HEK293T (cell line): ENCODE measurements around the gene WWOX.

Source experiments
- CTCF ChIA-PET: fragments of 350-600 bp; formaldehyde crosslinking; extraction: SDS; loops from one replicate; lab custom pipeline; 2021; ENCODE audit warnings: antibody characterized with exemption, inconsistent platforms; lab: Yijun Ruan, JAX
- POLR2A ChIA-PET: fragments of 350-600 bp; formaldehyde crosslinking; extraction: SDS; loops from one replicate; lab custom pipeline; 2020; ENCODE audit warnings: antibody characterized with exemption, inconsistent platforms; lab: Yijun Ruan, JAX
- DNase-seq: peaks from one replicate; pipeline ENCODE4 v3.0.0; 2012; ENCODE audit warnings: mixed read lengths; ENCODE audit errors: extremely low spot score
- ARNT ChIP-seq: fragments of 450-650 bp; IDR thresholded peaks from 2 replicates; pipeline ENCODE4 v1.6.1; 2017; ENCODE audit warnings: mild to moderate bottlenecking
- BHLHE40 ChIP-seq: fragments of 450-650 bp; IDR thresholded peaks from 2 replicates; pipeline ENCODE4 v1.6.1; 2016; ENCODE audit warnings: mild to moderate bottlenecking, moderate library complexity, borderline replicate concordance
- CTBP1 ChIP-seq: fragments of 450-650 bp; IDR thresholded peaks from 2 replicates; pipeline ENCODE4 v1.6.1; 2016; ENCODE audit warnings: borderline replicate concordance
- ELF4 ChIP-seq: fragments of 450-650 bp; IDR thresholded peaks from 2 replicates; pipeline ENCODE4 v1.6.1; 2017; ENCODE audit warnings: antibody characterized with exemption
- FOXA1 ChIP-seq: fragments of 450-650 bp; IDR thresholded peaks from 2 replicates; pipeline ENCODE4 v1.6.1; 2016; ENCODE audit warnings: mild to moderate bottlenecking
- FOXK2 ChIP-seq: fragments of 450-650 bp; IDR thresholded peaks from 2 replicates; pipeline ENCODE4 v1.6.1; 2016; ENCODE audit warnings: mild to moderate bottlenecking
- FOXM1 ChIP-seq: fragments of 450-650 bp; IDR thresholded peaks from 2 replicates; pipeline ENCODE4 v1.6.1; 2017; ENCODE audit warnings: mild to moderate bottlenecking, borderline replicate concordance
- HDGF ChIP-seq: fragments of 450-650 bp; IDR thresholded peaks from 2 replicates; pipeline ENCODE4 v1.6.1; 2017; ENCODE audit warnings: antibody characterized with exemption, borderline replicate concordance
- L3MBTL2 ChIP-seq: fragments of 450-650 bp; conservative IDR thresholded peaks from 2 replicates; pipeline ENCODE4 v1.6.1; 2016; ENCODE audit warnings: mild to moderate bottlenecking
- LEF1 ChIP-seq: fragments of 450-650 bp; IDR thresholded peaks from 2 replicates; pipeline ENCODE4 v1.6.1; 2017; ENCODE audit warnings: mild to moderate bottlenecking, borderline replicate concordance
- NFRKB ChIP-seq: fragments of 450-650 bp; IDR thresholded peaks from 2 replicates; pipeline ENCODE4 v1.6.1; 2016; ENCODE audit warnings: mild to moderate bottlenecking, moderate library complexity
- SP1 ChIP-seq: fragments of 450-650 bp; IDR thresholded peaks from 2 replicates; pipeline ENCODE4 v1.6.1; 2017
- SUZ12 ChIP-seq: fragments of 450-650 bp; IDR thresholded peaks from 2 replicates; pipeline ENCODE4 v1.6.1; 2016; ENCODE audit warnings: mild to moderate bottlenecking
- TARDBP ChIP-seq: fragments of 450-650 bp; IDR thresholded peaks from 2 replicates; pipeline ENCODE4 v1.6.1; 2016
- ZNF384 ChIP-seq: fragments of 450-650 bp; IDR thresholded peaks from 2 replicates; pipeline ENCODE4 v1.6.1; 2016
- TF ChIP-seq, protein P1 (sequence below): fragments of 450-650 bp; IDR thresholded peaks from 2 replicates; pipeline ENCODE4 v1.6.1; 2016

Gene WWOX

DNA sequence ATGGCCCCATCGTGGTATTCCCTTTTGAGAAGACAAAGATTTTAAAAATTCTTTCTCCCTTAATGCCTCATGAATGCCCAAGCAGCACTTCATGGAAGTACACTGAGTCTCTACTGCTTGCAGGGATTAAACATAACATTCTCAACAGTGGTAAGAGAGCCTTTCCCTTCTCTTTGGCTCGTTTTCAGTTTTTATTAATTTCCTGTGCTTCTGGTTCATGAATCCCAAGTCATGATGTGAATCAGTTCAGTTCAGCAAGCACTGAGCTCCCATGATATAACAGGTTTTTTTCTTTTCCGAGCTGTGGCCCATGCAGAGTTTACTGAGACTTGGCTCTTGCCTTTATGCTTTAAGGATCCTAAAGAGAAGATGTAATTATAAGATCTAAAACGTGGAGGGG, 175.3 kb downstream of the WWOX start:
- no peak for TF ChIP-seq ELF4
- no peak for TF ChIP-seq BHLHE40
- no peak for TF ChIP-seq FOXA1
- TF ChIP-seq SP1: no peak
- no peak for TF ChIP-seq SUZ12
- TF ChIP-seq ZNF384: no peak
- no peak for TF ChIP-seq CTBP1
- no peak for TF ChIP-seq LEF1
- TF ChIP-seq TARDBP: no peak
- TF ChIP-seq, protein P1, sequence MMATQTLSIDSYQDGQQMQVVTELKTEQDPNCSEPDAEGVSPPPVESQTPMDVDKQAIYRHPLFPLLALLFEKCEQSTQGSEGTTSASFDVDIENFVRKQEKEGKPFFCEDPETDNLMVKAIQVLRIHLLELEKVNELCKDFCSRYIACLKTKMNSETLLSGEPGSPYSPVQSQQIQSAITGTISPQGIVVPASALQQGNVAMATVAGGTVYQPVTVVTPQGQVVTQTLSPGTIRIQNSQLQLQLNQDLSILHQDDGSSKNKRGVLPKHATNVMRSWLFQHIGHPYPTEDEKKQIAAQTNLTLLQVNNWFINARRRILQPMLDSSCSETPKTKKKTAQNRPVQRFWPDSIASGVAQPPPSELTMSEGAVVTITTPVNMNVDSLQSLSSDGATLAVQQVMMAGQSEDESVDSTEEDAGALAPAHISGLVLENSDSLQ: no peak
- TF ChIP-seq ARNT: no peak
- no peak for TF ChIP-seq NFRKB
- POLR2A ChIA-PET: no interaction called here
- no peak for DNase-seq
- CTCF ChIA-PET: no interaction called here

DNA sequence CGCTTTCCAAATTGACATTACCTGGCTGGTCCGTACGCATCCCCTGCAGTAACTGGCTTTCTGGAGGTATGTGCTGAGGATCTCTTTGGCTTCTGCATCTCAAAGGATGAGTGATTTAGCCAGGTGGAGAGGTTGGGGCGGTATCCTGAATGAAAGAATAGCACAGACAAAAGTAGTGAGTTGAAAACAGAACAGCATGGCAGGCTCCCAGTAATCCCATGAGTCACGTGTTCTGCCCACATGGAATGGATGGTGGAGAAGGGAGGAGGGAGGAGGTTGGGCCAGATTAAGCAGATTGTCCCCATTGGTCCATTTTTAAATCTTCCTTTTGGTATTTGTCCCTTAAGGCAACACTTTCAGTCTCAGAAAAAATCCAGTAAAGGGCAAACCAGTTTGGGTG, 176.0 kb downstream of the WWOX start:
- ChIA-PET POLR2A (no interaction called here), CTCF (no interaction called here)
- TF ChIP-seq HDGF (no peak), FOXA1 (no peak), TARDBP (no peak), ELF4 (no peak), ZNF384 (no peak), FOXK2 (no peak)
- no peak for DNase-seq

DNA sequence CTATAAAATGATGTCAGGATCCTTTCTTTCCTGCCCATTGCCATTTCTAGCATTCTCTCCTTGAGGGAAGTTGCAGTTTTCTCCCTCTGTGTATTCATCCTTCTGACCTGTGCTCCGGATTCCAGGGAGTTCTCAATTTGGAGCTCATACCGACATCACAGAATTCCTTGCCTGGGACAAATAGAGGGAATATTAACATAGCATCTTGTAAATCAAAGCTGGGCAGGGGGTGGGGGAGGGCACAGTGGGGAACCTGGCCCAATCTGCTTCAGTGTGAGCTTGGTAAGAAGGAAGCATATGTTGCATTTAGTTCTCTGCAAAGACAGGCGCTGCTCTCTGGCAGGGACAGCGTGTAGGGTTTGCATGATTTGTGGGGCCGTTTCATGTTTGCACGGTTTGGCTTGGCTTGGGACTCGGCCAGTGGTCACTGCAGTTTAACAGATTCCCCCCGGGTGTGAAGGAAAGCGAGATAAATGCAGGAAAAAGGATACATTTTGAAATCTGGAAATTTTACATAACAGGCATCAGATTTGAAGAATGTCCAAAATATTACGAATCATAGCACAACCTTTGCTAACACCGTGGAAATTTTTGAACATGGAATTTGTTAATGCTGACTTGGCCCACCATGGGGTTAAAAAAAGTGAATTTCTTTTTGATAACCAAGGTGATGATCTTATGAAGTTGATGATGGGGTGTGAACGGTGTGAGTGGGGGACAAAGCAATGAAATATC, 178.0 kb downstream of the WWOX start:
- CTCF ChIA-PET: interaction anchor here (0.8 kb wide), 1 partner anchor 27 kb away, joined by 4 read pairs; no protein-coding TSS in a partner anchor
- POLR2A ChIA-PET: no interaction called here
- no peak for TF ChIP-seq L3MBTL2
- TF ChIP-seq, protein P1: 0 out of 2 replicates have a peak, but pooled peaks have one; percentile 47
- no peak for DNase-seq

DNA sequence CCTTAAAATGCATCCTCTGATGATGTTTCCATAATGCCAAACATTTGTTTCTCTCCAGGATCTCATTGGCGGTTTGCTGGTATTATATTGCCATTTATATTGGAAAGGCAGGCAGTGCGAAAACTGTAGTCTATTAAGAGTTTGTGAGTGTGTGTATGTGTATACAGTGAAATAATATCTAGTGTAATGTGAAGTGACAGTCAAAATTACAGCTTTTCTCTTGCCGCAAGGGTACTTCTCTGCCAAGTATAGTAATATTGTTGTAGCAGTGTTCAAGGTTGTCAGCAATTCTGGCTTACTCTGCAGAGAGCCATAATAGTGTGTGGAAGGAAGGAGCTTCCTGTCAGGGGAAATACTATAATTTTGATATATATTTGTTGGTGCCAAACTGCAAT, 178.6 kb downstream of the WWOX start:
- no peak for DNase-seq
- CTCF ChIA-PET: interaction anchor here (0.8 kb wide), 1 partner anchor 26 kb away, joined by 4 read pairs; no protein-coding TSS in a partner anchor
- POLR2A ChIA-PET: no interaction called here
- TF ChIP-seq, protein P1: 0 out of 2 replicates have a peak, but pooled peaks have one; percentile 13
- no peak for TF ChIP-seq LEF1

DNA sequence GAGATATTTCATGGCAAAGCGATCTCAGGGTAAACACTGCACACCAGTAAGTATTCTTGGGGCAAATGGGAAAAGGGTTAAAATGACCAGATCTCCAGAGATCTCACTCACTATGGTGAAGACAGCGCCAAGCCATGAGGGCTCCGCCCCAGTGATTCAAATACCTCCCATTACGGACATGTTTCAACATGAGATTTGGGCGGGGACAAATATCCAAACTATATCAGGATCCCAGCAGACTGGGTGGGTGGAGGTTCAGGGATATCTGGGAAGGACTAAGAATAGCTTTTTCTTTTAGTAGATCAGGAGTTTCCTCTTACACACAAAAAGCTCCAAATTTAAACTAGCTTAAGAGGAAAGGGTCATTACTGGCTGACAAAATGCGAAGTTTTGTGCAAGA, 181.7 kb downstream of the WWOX start:
- ChIA-PET POLR2A (no interaction called here), CTCF (no interaction called here)
- TF ChIP-seq FOXA1 (no peak), SUZ12 (no peak)
- no peak for DNase-seq

DNA sequence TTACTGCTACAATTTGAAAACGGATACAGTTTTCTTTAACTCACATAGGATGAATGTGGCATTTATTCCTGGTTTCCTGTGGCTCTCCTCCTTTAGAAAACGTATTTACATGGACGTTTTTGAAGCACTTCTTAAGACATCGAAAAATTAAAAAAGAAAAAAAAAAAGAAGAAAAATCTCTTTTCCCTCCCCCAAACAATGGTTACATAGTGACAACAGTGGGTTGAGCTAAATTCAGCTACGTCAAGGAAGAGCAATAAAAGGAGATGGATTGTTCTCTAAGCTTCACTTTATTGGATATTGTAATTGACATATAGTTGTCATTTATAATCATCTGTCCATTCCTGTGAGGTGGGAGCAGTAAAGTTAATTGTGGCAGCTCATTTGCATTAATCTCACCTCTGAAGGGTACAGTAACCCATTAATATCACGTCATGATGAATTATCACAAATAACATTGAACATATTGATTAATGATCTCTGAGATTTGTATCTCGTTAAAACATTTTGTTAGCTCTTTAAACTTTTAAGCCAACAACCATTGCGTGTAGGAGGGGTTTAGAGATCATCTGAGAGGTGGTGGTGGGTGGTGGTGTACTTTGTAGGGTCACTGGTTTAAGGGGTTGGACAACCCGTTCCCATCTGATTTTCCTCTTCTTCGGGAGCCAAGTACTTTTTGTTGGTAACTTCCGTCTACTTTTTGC, 184.2 kb downstream of the WWOX start:
- no peak for DNase-seq
- ChIA-PET POLR2A (no interaction called here), CTCF (no interaction called here)
- TF ChIP-seq ARNT (peak; percentile 55; the same call in 1 of the 2 replicates), CTBP1 (peak; percentile 95), ZNF384 (peak; percentile 69), ELF4 (no peak)
- TF ChIP-seq, protein P1: peak; percentile 97

DNA sequence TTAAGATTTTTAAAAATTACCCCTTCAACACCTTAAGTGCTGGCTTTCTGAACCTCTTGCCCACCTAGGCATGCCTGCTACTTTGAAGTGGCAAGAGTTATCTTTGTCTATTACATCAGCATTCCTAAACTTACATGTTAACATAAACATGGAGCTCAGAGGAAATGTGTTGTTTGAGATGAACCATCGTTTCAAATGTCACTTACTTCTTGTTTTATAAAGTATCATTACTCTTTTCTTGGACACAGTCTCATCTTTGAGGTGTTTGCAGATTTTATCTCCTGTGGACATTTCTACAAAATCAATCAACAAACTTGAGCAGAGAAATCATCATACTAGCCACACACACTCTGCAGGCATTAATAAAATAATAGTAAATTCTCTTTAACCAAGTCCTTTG, 184.9 kb downstream of the WWOX start:
- DNase-seq: no peak
- ChIA-PET CTCF (no interaction called here), POLR2A (no interaction called here)
- TF ChIP-seq, protein P1: no peak
- TF ChIP-seq ZNF384 (no peak), FOXM1 (no peak), NFRKB (no peak), TARDBP (no peak), FOXK2 (no peak), LEF1 (no peak), BHLHE40 (no peak), SUZ12 (no peak)
